GM18907 (cell line): Measurements from ENCODE around the gene TALDO1.
"Not testable (repeated sequence)": the region's sequence is repeated elsewhere in the genome, so short reads cannot be mapped to it uniquely, and the experiment has no call there.

Source experiments
- ATAC-seq: cut with Tn5 transposase; IDR thresholded peaks from one replicate; pipeline ENCODE4 v1.9.1; 2021; ENCODE audit warnings: mild to moderate bottlenecking, moderate library complexity; ENCODE audit not compliant: unreplicated experiment

Gene TALDO1

DNA sequence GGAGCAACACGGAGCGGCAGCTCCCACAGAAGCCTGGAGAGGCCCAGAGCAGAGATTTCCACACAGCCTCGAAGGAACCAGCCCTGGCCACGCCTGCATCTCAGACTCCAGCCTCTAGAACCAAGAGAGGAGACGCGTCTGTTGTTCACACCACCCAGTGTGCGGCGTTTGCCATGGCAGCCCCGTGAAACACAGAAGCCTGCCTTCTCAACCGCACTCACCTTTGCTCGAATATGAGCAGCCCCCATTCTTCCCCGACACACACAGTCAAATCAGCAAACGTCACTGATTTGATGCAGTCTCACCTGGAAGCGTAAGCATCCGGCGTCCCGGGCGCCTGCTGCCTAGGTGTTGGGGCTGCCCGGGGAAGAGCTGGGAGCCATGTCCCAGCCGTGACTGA, 14.2 kb upstream of the TALDO1 start:
- no peak for ATAC-seq

DNA sequence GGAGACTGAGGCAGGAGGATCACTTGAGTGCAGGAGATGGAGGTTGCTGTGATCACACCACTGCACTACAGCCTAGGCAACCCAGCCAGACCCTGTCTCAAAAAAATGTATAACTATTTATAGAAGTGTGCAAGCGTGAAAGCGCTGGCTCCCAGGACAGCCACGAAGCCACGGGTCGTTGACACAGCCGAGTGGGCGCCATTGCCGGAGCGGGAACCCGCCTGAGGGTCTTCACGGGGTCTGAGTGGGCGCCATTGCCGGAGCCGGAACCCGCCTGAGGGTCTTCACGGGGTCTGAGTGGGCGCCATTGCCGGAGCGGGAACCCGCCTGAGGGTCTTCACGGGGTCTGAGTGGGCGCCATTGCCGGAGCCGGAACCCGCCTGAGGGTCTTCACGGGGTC, 12.7 kb upstream of the TALDO1 start:
- not testable (repeated sequence) for ATAC-seq

DNA sequence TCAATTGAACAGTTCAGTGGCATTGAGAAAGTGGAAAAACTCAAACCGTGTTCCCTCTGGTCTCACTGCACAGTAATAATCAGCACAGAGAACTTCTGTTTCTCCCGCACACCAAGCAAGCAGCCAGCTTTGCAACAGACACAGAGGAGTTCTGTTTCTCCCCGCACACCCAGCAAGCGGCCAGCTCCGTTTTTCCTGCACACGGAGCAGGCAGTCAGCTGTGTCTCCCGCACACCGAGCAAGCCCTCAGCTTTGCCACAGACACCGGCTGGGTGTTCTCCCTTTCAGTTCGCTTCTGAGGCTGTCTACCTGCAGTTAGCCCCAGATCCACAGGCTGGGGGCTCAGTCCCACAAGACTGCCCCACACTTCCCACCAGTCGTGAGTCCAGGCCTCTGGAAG, 9.9 kb upstream of the TALDO1 start:
- no peak for ATAC-seq

DNA sequence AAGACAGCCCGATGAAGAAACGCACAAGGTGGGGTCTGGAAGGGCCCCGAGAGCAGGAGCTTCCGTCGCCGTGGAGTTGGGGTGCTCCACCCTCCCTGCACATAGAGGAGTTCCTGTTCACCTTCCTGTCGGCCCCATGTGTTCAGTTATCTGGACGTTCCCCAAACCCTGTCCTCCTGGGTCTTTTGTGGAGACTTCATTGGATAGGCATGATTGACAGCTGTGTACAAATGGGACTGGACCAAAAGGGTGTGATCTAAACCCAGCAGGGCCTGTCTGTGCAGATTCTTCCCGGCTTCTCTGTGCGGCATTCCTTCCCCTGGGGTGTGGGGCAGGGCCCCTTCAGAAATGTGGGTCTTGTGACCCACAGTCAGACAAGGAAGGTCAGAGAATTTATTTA, 9.4 kb upstream of the TALDO1 start:
- ATAC-seq = not testable (repeated sequence)

DNA sequence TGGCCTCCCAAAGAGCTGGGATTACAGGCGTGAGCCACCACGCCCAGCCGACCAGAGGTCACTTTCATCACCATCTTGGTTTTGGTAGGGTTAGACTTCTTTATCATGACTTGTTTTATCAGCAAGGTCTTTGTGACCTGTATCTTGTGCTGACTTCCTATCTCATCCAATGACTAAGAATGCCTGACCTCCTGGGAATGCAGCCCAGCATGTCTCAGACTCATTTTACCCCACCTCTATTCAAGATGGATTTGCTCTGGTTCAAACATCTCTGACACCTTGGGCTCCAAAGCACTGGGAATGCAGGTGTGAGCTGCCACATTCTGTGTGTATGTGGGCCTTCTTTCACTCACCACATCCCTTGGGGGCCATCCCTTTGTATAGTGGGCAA, 5.1 kb upstream of the TALDO1 start:
- no peak for ATAC-seq

DNA sequence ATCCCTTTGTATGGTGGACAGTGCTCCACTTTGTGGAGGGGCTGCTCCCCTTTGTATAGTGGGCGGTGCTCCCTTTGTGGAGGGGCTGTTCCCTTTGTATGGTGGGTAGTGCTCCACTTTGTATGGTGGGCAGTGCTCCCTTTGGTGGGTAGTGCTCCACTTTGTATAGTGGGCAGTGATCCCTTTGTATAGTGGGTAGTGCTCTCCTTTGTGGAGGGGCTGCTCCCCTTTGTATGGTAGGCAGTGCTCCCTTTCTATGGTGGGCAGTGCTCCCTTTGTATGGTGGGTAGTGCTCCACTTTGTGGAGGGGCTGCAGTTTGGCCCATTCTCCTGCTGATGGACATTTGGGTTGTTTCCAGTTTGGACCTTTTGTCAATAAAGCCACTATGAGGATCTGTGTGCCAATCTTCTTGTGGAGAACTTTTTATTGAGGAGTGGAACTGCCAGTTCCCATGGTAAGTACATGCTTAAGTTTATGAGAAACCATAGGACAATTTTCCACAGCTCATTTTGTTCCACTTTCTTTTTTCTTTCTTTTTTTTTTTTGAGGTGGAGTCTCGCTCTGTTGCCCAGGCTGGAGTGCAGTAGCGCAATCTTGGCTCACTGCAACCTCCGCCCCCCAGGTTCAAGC, 4.6 kb upstream of the TALDO1 start:
- no peak for ATAC-seq

DNA sequence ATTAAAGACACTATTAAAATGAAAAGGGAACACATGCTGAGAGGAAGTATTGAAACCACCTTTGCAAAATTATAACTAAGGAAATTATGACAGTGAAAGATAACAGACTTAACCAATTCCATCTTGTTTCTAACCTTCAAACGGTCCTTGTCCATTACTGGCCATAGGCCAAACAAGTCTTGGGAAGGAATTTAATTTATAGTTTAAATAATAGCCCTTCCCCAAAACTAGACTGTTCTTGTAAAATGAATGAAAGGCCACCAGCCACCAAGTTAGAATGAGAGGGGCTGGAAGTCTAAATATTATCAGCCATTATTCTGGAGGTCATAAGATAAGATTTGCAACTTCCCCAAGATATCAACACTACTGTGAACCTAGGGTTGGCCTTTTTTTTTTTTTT, 1.8 kb upstream of the TALDO1 start:
- no peak for ATAC-seq

DNA sequence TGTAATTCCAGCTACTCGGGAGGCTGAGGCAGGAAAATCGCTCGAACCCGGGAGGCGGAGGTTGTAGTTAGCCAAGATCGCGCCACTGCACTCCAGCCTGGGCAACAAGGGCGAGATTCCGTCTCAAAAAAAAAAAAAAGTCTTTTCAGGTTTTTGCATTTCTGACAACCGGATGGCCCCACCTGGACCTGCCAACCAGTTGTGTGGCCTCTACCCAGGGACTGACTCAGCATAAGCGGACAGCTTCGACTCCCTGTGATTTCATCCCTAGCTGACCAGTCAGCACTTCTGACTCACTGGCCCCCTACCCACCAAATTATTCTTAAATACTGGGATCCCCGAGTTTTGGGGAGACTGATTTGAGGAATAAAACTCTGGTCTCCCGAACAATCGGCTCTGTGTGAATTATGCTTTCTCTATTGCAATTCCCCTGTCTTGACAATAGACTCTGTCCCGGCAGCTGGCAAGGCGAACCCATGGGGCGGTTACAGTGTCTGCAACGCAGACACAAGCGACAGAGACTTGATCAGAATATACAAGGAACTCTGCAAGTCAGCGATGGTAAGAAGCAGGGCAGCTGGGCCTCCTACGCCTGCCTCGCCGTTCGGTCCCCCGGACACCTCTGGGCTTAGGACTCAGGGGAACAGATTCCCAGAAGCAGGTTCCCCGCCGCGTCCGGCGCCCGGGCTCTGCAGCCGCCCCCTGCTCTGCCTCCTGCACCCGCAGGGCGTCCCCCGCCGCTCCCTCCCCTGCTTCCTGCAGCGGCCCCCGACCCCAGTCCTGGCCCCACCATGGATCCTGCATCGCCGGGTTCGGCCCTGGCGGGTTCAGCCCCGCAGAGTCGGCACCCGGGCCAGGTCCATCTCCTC, 741 bp upstream of the TALDO1 start:
- peak; percentile 46 for ATAC-seq

DNA sequence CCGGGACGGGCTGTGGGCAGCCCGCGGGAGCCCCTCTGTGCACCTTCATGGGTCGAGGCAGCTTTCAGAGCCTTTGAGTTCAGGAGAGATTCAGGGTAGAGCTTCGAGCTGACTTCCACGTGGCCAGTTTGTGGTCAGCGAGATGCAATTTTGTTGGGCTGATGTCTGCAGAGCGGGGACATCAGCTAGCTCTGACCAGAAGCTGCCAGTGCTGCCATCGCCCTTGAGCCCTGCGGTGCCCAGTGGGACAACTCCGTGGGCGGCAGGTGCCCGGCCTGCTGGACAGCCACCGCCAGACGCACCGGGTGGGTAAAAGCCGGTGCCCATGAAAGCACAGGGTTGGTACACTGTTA, 719 bp downstream of the TALDO1 start:
- peak; percentile 36 for ATAC-seq

DNA sequence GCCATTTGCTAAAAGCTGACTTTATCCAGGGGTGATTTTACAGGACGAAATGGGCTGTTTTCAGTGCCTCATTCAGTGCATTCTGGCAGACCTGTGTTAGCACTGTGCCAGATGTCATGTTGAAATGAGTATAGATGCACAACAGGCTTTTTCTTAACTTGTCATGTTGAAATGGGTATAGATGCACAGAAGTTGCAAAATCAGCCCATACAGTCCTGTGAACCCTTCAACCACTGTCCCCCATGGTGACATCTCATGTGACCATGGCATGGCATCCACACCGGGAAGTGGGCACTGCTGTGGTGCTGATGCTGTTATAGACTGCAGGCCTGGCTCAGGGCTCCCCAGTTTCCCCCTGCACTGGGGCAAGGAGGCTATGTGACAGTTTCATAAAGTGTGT, 2.5 kb downstream of the TALDO1 start:
- no peak for ATAC-seq

DNA sequence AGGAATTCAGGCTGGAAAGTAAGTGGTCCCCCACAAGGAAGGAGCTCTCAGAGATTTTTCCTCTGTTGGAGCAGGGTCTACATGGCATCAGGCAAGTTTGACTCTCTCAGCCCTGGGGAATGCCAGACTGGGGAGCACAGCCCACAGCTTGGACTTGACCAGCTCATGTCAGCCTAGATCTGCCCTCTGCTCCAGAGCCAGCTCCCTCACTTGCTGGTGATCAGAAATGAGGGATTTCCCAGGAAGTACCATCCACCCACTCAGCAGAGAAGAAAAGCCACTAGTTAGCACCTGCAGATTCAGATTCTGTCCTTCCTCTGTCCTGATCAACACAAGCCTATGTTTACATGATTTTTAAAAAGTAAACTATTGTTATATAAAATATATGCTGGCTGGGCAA, 13.0 kb downstream of the TALDO1 start:
- no peak for ATAC-seq

DNA sequence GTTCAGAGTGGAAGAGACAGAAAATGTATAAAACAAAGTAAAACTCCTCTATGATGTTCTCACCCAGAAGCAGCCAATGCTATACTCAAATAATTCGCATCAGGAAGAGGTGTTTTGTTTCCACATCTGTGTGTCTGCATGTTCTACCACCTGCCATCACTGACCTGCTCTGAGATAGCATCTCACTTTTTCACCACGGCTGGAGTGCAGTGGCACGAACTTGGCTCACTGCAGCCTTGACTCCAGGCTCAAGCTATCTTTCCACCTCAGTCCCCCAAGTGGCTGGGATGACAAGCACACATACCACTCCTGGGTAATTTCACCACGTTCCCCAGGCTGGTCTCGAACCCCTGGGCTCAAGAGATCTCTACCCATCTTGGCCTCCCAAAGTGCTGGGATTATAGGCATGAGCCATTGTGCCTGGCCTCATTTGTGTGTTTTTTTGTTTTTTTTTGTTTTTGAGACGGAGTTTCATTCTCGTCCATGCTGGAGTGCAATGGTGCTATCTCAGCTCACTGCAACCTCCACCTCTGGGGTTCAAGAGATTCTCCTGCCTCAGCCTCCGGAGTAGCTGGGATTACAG, 14.4 kb downstream of the TALDO1 start:
- ATAC-seq = no peak

DNA sequence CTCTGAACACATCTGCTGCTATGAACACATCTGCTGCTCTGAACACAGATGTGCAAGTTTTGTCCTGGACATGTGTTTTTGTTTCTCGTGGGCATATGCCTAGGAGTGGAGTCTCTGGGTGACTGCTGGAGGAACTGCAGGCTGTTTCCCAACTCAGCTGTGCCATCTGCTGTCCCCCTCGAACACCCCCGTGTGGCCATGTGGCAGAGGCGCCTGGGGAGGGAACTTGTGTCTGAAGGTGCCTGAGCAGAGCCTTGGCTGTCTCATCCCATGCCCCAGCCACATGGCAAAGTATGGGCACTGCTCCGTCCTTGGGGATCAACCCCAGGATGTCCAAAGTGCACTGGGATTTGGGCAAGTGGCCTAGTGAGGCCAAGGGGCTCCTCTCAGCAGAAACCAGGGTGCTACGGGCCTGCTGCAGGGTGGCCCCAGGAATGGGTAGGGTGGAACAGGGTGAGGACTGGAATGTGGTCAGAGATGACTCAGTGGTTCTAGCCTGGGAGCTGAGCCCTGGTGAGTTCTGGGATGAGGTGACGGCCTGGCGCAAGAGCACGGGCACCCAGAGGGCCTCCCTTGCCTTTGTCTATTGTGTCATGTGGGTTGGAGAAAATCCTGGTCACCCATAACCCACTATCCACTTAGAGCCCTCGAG, 15.3 kb downstream of the TALDO1 start:
- ATAC-seq = no peak

DNA sequence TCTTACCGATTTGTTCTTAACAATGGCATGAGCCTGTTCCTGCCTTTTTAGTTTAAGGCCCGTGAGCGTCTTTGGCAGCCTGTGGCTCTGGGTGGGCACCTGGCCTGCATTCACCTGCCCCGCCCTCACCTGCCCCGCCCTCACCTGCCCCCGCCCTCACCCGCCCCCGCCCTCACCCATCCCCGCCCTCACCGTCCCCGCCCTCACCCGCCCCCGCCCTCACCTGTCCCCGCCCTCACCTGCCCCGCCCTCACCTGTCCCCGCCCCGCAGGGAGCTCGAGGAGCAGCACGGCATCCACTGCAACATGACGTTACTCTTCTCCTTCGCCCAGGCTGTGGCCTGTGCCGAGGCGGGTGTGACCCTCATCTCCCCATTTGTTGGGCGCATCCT, 15.8 kb downstream of the TALDO1 start:
- no peak for ATAC-seq

DNA sequence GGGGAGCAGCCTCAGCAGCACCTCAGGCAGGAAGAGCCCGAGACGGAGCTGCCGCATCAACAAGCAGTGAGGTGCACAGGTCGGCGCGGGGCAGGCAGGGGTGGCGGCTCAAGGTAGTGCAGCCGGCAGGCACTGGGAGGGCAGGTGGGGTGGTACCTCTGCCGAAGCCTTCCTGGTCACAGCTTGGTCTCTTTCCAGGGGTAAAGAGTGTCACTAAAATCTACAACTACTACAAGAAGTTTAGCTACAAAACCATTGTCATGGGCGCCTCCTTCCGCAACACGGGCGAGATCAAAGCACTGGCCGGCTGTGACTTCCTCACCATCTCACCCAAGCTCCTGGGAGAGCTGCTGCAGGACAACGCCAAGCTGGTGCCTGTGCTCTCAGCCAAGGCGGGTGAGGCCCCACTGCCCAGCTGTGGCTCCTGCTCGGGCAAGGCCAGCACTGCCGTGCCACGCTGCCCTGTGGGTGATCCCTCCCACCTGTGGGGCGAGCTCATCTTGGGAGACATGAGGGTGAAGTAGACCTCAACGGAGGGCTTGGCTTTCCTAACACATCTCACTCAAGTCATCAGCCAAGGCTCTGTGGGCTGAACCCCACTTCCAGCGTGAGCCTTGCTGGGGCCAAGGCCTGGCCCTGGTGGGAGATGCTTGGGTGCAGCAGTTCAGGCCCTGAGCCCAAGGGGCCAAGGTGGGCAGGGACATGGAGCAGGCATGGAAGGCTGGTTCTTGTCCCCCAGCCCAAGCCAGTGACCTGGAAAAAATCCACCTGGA, 16.5 kb downstream of the TALDO1 start:
- no peak for ATAC-seq

DNA sequence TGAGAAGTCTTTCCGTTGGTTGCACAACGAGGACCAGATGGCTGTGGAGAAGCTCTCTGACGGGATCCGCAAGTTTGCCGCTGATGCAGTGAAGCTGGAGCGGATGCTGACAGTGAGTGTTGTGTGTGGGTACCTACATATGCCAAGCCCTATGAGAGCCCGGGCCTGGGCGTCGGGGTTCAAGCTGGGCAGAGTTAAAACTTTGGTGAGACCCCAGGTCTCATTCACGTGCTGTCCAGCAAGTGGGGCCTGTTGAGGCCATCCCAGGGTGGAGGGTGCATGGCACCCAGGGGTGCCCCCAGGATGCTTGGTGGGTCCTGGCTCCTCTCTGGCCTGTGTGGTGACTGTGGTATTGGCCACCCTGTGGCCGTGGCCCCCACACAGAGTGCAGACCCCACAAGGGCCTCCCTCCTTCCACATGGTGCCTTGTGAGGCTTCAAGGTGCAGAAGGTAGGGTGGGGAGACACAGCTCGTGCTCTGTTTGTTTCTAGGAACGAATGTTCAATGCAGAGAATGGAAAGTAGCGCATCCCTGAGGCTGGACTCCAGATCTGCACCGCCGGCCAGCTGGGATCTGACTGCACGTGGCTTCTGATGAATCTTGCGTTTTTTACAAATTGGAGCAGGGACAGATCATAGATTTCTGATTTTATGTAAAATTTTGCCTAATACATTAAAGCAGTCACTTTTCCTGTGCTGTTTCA, 17.2 kb downstream of the TALDO1 start:
- ATAC-seq = no peak

DNA sequence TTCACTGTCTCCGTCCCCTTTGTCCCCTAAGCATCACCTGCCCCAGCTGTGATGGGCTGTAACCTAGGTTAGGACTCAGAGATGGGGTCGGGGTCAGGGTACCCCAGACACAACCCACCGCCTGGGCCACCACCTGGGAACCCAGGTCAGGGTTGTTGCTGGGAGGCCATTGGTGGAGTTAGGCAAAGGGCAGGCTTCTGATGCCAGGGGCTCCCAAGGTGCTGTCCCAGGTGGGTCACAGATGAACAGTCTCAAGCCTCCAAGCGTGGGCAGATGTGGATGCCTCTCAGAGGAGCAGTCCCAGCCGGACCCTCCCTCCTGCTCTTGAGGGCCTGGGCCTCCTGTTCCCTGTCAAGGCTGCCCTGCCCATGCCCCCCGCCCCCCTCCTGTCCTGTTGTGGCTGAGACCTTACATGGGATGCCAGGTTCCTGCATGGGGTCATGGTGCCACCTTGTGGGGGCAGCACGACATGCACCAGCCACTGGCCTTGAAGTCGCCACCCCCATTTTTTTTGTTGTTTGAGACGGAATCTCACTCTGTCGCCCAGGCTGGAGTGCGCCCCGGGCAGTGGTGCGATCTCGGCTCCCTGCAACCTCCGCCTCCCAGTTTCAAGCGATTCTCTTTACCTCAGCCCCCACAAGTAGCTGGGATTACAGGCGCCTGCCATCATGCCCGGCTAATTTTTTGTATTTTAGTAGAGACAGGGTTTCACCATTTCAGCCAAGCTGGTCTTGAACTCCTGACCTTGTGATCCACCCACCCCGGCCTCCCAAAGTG, 17.9 kb downstream of the TALDO1 start:
- ATAC-seq = no peak

DNA sequence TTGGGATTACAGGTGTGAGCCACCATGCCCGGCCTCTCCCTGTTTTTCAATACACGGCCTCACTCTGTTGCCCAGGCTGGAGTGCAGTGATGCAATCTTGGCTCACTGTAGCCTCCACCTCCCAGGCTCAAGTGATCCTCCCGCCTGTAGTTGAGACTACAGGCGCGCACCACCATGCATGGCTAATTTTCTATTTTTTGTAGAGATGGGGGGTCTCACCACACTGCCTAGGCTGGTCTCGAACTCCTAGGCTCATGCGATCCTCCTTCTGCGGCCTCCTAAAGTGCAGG, 18.5 kb downstream of the TALDO1 start:
- ATAC-seq = no peak

DNA sequence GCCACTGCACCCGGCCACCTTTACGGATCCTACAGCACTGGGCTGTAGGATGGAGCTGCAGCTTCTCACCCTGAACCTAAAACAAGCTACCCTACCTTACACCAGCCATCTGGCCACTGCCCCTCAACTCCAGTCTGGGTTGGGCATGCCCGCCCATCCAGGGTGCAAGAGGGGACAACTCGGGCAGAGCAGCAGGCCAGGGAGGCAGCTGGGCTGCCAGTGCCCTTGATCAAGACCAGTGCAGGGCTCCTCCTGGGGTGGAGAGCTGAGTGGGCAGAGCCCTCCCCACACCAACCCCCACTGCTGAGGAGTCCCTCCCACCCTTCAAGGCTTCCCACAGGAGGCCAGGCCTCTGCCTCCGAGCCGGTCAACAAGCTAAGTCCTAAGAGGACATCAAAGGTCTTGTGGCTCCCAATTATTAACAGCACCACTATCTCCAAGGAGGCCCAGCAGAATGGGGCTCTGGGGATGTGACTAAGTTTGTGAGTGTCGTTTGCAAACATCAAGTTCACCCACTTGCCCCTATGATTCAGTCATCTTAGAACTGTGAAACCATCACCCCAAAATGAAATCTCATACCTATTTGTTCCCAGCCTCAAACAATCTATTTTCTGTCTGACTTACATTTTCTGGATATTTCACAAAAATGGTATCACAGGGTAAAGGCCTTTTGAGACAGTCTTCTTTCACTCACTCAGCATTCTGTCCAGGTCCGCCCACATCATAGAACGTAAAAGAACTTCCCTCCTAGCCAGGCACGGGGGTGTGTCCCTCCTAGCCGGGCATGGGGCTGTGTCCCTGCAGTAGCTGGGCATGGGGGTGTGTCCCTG, 19.1 kb downstream of the TALDO1 start:
- no peak for ATAC-seq
